HG02885 (cell line): Measurements from ENCODE around the gene GPBP1.

ENCODE experiments used
- ATAC-seq: cut with Tn5 transposase; IDR thresholded peaks from one replicate; pipeline ENCODE4 v1.9.1; 2021; ENCODE audit warnings: mild to moderate bottlenecking; ENCODE audit not compliant: unreplicated experiment, poor library complexity

Gene GPBP1

GRCh38 chr5:57207007-57207653 is 33.3 kb downstream of the GPBP1 start:
- no peak for ATAC-seq

GRCh38 chr5:57207681-57208080 is 33.8 kb downstream of the GPBP1 start:
- ATAC-seq, result no peak

- no peak for ATAC-seq
These were observed 35.6 kb downstream of the GPBP1 start for GRCh38 chr5:57209316-57210040.

DNA sequence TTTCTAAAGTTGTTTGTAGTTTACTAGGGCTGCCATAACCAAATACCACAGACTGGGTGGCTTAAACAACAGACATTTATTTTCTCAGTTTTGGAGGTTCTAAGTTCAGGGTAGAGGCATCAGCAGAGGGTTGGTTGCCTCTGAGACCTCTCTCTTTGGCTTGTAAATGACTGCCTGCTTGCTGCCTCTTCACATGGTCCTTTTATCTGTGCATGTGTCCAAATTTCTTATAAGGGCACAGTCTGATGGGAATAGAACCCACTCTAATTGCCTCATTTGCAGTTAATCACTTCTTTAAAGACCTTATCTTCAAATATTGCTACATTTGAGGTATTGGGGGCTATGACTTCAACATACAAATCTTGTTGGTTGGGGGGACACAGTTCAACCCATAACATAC is 36.8 kb downstream of the GPBP1 start:
- ATAC-seq, result no peak

GRCh38 chr5:57211039-57211438 is 37.2 kb downstream of the GPBP1 start:
- no peak for ATAC-seq

DNA sequence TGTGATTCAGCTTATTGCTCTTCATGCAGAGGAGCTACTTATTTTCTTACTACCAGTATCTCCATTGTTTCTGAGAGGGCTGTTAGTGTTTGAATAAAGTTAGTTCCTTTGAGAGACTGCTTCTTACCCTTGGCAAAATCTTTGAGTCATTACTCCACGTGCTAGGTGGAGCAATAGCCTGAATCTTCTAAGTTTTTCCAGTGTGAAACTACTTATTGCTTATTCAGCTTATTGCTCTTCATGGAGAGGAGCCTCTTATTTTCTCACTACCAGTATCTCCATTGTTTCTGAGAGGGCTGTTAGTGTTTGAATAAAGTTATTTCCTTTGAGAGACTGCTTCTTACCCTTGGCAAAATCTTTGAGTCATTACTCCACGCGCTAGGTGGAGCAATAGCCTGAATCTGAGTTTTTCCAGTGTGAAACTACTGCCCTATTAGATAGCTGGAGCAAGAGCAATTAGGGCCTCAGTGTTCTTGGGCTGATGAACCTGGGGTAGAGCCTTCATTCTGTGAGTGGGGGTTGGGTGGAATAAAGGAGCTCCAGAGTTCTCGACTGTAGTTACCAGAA is 41.9 kb downstream of the GPBP1 start:
- ATAC-seq, result no peak

- ATAC-seq, result no peak
These were observed 42.9 kb downstream of the GPBP1 start for GRCh38 chr5:57216714-57217113.

- ATAC-seq, result no peak
These were observed 45.5 kb downstream of the GPBP1 start for GRCh38 chr5:57219386-57219785.

DNA sequence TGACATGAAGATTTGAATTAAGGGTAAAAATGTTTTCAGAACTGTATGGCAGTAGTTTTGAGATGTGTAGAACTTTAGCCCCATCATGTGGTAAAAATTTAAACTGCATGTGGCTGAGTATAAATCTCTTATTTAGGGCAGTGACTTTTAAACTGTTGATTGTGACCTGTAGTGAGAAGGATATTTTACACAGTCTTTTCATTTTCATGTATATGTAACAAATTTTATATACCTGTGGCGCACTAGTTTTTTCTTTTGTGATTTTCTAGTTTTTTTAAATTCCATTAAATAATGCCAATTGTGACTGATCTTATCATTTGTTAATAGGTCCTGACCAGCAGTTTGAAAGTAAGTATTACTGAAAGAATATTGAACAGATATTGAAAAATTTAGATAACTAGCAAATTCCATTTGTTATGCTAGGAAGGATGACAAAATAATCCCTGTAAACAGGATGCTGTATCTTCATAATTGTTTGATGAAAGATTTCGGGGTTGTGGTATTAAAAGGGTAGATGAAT is 47.2 kb downstream of the GPBP1 start:
- ATAC-seq, result peak; percentile 64

GRCh38 chr5:57225553-57225952 is 51.7 kb downstream of the GPBP1 start:
- no peak for ATAC-seq

GRCh38 chr5:57229313-57229712 is 55.5 kb downstream of the GPBP1 start:
- no peak for ATAC-seq

DNA sequence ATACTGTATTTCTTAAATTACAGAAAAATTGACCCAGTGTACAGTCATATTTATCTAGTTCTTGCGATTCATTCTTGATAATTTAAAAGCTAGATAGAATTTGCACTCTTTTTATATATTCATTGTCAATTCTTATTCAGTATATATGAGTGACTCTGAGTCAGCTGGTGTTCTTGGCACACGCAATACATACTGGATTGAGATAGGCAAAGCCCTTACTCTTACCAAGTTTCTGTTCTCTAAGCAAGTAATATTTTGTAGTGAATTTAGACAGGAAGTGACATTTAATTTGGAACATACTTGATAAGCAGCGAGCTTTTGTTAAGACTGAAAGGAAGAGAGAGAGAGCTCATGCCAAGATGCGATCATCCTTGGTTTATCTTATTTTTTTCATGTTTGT is 57.7 kb downstream of the GPBP1 start:
- ATAC-seq, result no peak

DNA sequence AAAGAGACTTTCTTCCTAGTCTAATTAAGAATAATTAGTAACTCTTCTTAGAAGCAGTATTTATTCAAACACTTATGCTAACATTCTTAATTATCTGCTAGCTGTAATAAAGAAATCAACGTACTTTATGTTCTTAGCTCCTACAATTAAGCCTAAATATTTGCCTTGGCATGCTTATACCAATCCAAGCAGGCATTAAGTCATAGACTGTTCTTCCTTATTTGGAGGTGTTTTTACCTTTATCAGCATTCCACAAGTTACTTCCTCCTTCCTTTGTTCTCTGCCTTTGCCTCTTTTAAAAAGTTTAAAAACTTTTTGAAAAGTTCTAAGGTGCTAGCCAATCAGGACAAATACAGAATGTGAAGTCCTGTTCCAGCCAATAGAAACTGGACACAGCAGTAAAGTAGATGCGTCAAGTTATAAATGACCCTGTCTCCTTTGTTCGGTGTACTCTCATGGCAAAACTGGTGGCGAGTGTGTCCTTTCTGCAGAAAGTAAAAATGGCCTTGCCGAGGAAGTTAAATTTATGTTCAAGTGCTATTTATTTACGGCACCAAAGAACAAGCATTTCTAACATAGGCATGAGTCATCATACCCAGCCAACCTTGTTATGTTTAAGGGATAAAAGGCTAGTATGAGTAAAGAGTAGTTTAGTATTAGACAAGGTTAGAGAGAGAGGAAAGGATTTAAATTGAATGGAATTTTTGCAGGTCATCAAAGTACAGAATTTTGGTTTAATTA is 58.6 kb downstream of the GPBP1 start:
- ATAC-seq, result no peak

DNA sequence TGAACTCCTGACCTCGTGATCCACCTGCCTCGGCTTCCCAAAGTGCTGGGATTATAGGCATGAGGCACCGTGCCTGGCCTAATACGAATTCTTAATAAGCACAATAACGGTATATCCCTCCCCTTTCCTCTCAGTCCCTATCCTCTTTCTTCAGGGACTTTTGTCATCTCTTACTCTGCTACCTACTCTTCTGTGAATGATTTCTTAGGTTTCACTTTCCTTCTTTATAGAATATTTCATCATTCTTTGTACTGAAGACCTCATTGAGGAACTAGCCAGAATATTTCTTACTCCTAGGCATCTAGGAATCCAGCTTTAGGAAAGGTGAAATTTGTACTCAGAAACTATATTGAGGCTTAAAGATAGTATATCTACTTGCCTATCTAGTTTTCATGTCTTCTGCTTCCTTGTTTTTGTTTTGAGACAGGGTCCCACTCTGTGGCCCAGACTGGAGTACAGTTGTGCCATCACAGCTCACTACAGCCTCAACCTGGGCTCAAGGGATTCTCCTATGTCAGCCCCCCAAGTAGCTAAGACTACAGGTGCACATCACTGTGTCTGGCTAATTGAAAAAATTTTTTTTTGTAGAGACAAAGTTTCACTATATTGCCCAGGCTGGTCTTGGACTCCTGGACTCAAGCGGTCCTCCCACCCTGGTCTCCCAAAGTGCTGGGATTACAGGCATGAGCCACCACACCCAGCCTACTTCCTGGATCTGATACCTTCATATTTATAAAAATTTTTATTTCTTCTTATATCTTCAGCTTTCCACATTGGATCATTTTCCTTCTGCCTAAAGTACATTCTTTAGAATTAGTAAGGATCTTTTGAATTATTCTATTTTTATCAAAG is 69.7 kb downstream of the GPBP1 start:
- no peak for ATAC-seq

- no peak for ATAC-seq
These were observed 70.5 kb downstream of the GPBP1 start for GRCh38 chr5:57244331-57244730.

DNA sequence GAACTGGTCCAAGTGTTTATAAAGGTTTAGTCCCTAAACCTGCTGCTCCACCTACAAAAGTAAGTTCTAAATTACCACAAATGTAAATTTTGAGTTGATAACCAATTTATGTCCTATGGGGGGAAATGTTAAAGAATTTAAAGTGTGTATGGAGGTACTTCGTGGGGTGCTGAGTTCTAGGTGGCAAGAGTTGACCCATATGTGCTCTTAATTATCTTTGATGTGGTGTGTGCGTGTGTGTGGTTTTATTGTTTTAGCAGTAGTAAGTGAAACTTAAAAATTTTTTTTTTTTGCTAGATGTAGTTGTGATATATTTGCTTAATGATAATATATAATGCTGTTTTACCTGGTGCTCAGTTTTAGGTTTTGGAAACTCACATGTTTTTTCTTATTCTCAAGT is 72.6 kb downstream of the GPBP1 start:
- no peak for ATAC-seq

GRCh38 chr5:57247765-57248164 is 73.9 kb downstream of the GPBP1 start:
- no peak for ATAC-seq

DNA sequence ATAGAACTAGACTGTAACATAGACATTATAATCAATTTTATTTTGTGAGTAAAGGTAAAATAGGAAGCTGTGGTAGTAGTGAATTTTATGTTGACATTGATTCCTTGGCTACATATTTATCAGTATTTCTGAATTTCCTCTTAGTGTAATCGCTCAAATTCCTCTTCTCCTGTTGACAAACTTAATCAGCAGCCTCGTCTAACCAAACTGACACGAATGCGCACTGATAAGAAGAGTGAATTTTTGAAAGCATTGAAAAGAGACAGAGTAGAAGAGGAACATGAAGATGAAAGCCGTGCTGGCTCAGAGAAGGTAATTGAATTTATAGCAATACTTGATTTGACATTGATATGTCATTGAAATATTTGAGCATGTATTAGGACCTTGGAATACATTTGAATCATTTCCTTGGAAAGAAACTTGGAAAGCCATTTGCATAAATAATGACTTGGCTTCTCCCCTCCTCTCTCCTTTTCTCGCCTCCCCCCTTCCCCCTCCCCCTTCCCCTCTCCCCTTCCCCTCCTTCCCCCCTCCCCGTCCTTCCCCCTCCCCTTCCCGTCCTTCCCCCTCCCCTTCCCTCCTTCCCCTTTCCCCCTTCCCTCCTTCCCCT is 75.5 kb downstream of the GPBP1 start:
- ATAC-seq, result no peak

- no peak for ATAC-seq
These were observed 84.2 kb downstream of the GPBP1 start for GRCh38 chr5:57258052-57258451.

- ATAC-seq, result no peak
These were observed 85.1 kb downstream of the GPBP1 start for GRCh38 chr5:57258943-57259342.
